Right renal pelvis (tissue), 4 donors: ENCODE results near the gene GOLGA8B. TPM values are rescaled to one million over a fixed set of nuclear protein-coding genes. Genes with fewer than 3 reads are reported as not detected.
"Not testable (repeated sequence)": the region's sequence is repeated elsewhere in the genome, so short reads cannot be mapped to it uniquely, and the experiment has no call there.

Experiments
- DNase-seq, 4 donors: peaks; one replicate each; pipeline ENCODE4 v3.0.0-alpha.2; 2013; ENCODE audit warnings: low read depth in 4 of 4, low spot score in 3 of 4, missing footprints in 1 of 4
- polyA plus RNA-seq, 4 donors: library from polyadenylated mRNA; unstranded; fragments of 120-200 nt; gene quantifications; one replicate each; pipeline ENCODE4 v1.2.1, GENCODE V29; 2013; ENCODE audit not compliant: insufficient read length in 4 of 4

Gene GOLGA8B
- polyA plus RNA-seq, 4 donors: 61.8 to 141 (median 75.8) TPM

DNA sequence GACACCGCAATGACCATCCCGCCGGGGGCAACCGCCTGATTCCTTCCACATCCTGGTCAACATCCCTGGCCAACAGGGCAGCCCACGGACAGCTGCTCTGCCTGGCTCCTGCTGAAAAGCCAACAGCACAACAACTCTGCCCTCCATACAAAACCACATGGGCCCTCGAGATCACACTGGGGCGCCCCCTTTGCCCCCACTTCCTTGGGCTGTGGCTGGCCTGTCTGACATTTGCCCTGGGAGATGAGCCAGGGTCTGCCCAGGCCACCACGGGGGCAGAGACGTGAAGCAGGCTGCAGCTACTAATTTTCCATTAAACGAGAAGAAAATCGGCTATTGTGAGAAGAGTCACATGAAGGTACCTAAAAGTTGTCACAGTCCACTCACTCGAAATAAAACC is 16.3 kb downstream of the GOLGA8B start:
- DNase-seq: not testable (repeated sequence)

DNA sequence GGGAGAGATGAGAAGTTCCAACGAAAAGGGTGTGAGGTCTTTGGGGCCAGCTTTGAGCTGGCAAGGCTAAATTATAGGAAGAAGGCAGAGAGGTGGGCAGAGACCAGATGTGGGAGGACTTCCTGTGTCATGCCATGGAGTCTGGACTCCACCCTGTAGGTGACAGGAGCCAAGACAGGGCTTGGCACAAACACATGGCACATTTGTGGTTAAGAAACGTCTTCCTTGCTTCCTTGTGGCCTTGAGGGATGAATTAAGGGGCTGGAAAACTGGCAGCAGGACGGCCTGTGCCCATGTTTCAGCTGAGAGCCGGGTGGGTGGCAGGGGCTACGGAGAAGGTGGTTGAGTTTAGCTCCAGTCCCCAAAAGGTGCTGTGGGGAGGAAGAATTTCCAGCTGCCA is 18.7 kb downstream of the GOLGA8B start:
- DNase-seq: not testable (repeated sequence)

DNA sequence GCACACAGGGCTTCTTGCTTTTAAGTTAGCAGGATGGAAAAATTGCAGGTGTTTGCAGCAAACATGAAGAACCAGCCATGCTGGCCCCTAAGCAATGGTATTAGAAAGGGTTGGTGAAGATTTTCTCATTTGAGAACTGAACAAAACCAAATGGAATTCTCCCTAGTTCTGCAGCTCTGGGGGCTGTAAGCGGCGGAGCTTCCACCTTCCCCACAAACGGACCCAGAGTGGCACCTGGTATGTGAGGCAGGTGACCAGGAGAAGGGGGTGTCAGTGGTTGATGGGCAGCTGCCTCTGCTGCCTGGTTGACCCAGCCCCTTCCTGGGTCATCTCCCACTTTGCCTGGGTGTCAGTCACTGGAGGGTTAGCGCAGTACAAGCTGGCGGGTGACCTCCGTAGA is 22.6 kb downstream of the GOLGA8B start:
- not testable (repeated sequence) for DNase-seq

DNA sequence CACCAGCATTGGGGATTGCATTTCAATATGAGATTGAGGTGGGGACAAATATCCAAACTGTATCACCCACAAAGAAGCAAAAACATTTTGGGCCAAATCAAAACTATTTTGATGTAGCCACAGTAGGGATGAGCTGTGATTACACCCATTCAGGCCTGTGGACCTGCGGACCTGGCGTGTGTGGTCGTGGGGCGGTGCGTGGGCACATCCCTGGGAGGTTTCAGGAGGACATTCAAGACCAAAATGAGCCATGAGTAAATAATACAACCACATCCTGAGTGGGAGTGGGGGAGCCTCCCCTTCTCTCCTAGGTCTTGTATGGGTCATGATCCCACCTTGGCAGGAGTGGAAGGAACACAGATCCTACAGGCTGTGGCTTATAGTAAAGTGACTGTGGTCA is 23.7 kb downstream of the GOLGA8B start:
- not testable (repeated sequence) for DNase-seq

DNA sequence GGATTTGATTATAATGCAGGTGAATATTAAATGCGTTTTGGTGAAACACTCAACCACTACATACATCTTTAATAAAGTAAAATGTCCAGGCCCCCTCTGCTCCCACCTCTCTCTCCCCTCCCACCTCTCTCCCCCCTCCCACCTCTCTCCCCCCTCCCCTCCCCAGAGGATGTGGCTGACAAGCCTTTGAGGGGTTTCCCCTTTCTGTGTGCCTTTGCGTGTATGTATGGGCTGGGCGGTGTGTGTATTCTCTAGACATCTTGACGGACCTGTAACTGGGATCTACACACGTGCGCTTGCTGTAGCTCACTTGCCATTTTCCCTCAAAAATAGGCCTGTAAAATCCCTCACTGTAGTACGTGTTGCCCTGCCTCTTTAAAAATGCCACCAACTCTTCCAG is 28.3 kb downstream of the GOLGA8B start:
- not testable (repeated sequence) for DNase-seq

DNA sequence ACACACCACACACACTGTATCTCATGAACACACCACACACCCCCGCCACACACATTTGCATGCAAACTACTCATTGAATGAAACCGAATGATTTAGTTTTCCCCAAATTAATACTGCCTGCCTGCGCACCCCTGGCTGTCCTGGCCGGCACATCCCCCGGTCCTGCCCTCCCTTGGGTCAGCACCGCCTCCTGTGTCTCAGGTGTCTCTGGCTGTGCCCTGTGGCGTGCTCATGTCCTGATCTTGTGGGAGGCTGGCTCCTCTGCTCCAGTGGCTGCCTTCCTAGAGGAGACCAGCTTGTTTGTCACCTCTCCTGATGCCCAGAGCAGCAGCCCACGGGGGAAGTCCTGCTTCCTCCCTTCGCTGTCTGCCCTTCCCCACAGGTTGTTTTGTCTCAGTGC is 28.7 kb downstream of the GOLGA8B start:
- DNase-seq: not testable (repeated sequence)

DNA sequence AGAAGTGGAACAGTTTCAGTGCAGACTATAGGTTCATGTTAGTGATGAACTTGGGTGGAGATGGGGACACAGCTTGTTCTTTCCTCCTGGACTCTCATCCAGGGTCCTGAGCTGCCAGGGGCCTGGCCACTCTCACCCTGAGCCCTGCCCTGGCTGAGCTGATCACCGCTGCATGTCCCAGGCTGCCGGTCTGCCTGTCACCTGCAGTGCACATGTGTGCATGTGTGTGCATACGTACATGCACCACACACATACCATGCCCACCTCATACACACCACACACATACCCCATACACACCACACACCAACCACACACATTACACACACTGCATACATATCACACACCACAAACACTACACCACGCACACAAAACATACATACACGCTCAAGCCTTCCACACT is 29.3 kb downstream of the GOLGA8B start:
- DNase-seq: not testable (repeated sequence)

DNA sequence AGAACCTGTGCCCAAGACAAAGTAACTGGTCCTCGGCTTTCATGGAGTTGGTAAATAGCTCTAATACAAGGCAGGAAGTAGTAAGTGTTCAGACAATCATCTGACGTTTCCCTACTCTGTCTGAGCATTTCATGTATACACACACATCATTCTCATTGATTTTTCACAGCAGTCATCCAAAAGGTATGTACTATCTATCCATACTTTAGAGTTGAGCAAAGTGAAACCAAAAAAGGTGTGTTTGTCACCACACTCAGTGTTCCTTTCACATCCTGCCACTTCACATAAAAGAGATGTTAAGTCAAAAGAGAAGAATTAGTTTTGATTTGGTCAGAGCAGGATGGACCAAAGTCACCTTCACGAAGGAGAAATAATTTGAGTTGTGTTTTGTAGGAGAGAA is 33.3 kb downstream of the GOLGA8B start:
- DNase-seq: not testable (repeated sequence)

DNA sequence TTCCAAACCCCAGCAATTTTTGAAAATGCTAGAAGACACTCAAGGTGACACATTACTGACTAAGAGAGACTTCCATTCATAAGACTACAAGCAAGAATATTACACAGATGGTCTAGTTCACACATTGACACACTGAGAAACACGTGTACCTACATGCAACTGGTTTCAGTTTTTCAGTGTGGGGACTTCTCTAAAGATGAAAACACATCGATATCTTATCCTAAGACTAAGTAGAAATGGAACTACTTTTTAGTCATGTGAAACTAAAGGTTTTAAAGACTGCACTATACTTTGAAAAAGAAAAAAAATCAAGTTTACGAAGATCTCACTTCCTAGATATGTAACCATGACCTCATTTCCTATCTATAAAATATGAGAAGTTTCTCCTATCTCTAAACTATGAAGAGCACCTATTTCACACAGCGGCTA is 34.1 kb downstream of the GOLGA8B start:
- DNase-seq: not testable (repeated sequence)

DNA sequence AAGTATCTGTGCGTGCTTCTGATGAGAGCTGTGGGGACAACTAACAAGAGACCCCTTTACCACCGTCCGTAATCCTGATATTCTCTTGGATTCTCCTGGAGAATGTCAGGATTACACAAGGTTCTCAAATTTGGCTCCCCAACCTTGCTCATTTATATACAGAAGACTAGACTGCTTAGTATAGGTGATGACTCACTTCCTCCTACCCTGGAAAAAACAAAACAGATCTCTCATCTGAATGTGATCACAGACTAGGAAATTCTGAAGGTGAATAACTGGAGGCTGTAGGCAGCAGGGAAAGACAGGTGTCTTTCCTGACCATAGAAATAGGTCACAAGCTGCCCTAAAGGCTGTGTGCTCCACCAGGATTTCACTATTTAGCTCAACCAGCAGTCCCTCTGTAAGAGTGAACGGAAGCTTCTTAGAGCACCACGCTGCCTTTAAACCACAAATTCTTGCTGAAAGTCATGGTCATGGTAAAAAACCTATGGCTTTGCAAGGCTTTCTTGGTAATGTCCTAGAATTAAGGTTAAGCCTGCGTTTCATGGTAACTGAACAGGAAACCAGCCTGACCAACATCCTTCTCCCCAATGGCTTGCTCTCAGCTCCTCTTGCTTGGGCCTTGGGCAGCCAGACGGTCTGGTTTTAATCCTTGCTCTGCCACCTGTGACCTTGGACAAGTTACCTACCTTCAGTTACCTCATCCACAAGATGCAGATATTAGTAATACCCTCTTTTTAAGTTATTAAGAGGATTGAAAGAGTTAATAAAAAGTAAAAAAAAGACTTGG is 39.4 kb downstream of the GOLGA8B start:
- DNase-seq: not testable (repeated sequence)

DNA sequence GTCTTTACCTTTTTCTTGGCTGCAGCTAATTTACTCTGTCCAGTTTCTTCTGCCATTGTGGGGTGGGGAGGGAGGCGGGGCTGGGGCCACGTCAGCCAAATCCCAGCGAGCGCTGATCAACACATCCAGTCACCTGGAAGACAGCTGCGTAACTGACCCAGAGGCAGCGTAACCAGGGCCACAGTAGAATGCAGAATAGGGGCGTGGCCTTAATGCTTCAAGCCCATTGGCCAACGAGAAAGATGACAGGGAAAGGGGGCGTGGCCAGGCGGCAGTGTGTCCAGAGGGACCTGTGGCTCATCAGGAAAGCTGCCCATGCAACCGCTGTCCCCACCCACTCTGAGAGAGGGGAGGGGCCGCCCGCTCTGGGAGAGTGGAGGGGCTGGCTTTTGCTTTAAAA is 47.6 kb downstream of the GOLGA8B start:
- DNase-seq: not testable (repeated sequence)

Other genes with a start within 250 kb of the GOLGA8B start
- gene SLC12A6, start 245.9 kb downstream of the GOLGA8B start, polyA plus RNA-seq: 10 to 100 TPM; 18.7 to 24.4 (median 21.1) TPM
- gene NOP10, start 240.5 kb downstream of the GOLGA8B start, polyA plus RNA-seq: 100 to 1,000 TPM; 122 to 148 (median 139) TPM
- under 1 TPM in 2 of 4 donors, not detected in 2; 0.04 to 0.06 TPM for gene NUTM1, start 240.3 kb downstream of the GOLGA8B start, polyA plus RNA-seq
- 10 to 100 TPM; 35.6 to 44.6 (median 40.3) TPM for gene LPCAT4, start 216.5 kb downstream of the GOLGA8B start, polyA plus RNA-seq
- gene GOLGA8A, start 145.8 kb downstream of the GOLGA8B start, polyA plus RNA-seq: 10 to 100 TPM; 59.9 to 92.0 (median 74.8) TPM
- gene GJD2, start 171.3 kb upstream of the GOLGA8B start, polyA plus RNA-seq: under 1 TPM in 2 of 4 donors, not detected in 2; 0.06 TPM
- gene ACTC1, start 211.9 kb upstream of the GOLGA8B start, polyA plus RNA-seq: 1 to 10 TPM; 1.1 to 2.0 (median 1.5) TPM